Left ventricle myocardium inferior (tissue), 1 donor: ENCODE data around the gene EPHB2. TPM values are rescaled to one million over a fixed set of nuclear protein-coding genes. Genes with fewer than 3 reads are reported as not detected.

Experiments
- DNase-seq: peaks from one replicate; pipeline ENCODE4 v3.0.0-alpha.2; 2020
- H3K27ac ChIP-seq: fragments of 200-600 bp; replicated peaks from 2 replicates; pipeline ENCODE4 v1.8.0; 2021
- H3K27me3 ChIP-seq: fragments of 200-600 bp; 2 replicates; pipeline ENCODE4 v1.8.0; 2021; ENCODE audit warnings: low read depth
- H3K36me3 ChIP-seq: fragments of 200-600 bp; 2 replicates; pipeline ENCODE4 v1.8.0; 2021
- H3K4me1 ChIP-seq: fragments of 200-600 bp; 2 replicates; pipeline ENCODE4 v1.8.0; 2021
- H3K4me3 ChIP-seq: fragments of 200-600 bp; 2 replicates; pipeline ENCODE4 v1.8.0; 2021; ENCODE audit warnings: mild to moderate bottlenecking, moderate library complexity
- H3K9me3 ChIP-seq: fragments of 200-600 bp; replicated peaks from 2 replicates; pipeline ENCODE4 v1.8.0; 2021
- intact Hi-C: fragments of 100-400 bp; cut with micrococcal nuclease; formaldehyde crosslinking; loops from one replicate; pipeline ENCODE4 v1.11.0; 2022
- total RNA-seq: library from RNA; stranded (reverse); fragmentation: NEBNext Ultra II Directional; extraction: Animal tissue kit (Norgen Biotek cat#: 25700); gene quantifications from one replicate; pipeline ENCODE4 v1.2.1, GENCODE V29; 2021
- TF ChIP-seq, protein P1 (sequence below): fragments of 200-600 bp; IDR thresholded peaks from 2 replicates; pipeline ENCODE4 v1.8.0; 2021; ENCODE audit warnings: antibody characterized with exemption, mild to moderate bottlenecking, borderline replicate concordance
- donor health status: DM: no; HTN: yes; CAD: no; lungs with severe emphysema.

EPHB2 gene
- total RNA-seq, 1 donor from 2014 or later: 2.0 TPM

DNA sequence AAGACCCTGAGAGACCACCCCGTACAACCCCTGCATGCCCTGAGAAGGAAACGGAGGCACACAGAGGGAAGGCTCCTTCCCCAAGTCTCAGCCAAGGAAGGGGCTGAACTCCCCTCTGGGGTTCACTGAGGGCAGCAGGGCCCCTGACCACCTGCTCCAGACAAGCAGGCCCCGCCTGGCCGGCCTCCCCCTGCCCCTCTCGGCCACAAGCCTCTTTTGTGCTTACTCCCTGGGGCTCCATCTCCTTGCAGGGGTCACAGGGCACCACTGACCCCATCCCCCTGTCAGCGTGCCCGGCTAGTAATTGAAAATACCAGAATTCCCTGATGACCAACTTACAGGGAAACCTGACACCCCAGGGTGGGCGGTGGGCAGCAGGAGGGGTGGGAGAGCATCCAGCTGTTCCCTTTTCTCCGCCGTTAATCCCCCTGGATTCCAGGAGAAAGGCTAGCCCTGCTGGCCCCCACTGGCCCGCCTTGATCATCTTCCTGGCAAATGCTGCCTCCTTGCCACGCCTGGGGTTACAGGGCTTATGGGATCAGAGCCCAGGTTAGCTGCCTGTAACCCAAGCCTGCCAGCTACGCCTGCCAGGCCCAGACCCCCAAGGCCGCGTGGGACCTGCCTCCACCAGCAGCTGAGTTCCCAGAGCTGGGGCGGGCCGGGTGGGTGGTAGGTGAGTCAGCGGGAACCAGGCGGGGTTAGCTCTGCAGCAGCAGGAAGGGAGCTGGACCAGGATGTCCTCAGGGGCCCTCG lies 165.9 kb downstream of the EPHB2 start:
- Histone ChIP-seq H3K27ac (no peak overlapping the region), H3K4me3 (no peak overlapping the region), H3K36me3 (no peaks in the 10 kb centered on the region), H3K4me1 (no peaks in the 10 kb centered on the region), H3K9me3 (no peaks in the 10 kb centered on the region), H3K27me3 (peaks cover 58% of the 10 kb centered on the region)
- TF ChIP-seq, protein P1, sequence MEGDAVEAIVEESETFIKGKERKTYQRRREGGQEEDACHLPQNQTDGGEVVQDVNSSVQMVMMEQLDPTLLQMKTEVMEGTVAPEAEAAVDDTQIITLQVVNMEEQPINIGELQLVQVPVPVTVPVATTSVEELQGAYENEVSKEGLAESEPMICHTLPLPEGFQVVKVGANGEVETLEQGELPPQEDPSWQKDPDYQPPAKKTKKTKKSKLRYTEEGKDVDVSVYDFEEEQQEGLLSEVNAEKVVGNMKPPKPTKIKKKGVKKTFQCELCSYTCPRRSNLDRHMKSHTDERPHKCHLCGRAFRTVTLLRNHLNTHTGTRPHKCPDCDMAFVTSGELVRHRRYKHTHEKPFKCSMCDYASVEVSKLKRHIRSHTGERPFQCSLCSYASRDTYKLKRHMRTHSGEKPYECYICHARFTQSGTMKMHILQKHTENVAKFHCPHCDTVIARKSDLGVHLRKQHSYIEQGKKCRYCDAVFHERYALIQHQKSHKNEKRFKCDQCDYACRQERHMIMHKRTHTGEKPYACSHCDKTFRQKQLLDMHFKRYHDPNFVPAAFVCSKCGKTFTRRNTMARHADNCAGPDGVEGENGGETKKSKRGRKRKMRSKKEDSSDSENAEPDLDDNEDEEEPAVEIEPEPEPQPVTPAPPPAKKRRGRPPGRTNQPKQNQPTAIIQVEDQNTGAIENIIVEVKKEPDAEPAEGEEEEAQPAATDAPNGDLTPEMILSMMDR: no peak
- intact Hi-C loops: no loop called here
- no peak for DNase-seq

DNA sequence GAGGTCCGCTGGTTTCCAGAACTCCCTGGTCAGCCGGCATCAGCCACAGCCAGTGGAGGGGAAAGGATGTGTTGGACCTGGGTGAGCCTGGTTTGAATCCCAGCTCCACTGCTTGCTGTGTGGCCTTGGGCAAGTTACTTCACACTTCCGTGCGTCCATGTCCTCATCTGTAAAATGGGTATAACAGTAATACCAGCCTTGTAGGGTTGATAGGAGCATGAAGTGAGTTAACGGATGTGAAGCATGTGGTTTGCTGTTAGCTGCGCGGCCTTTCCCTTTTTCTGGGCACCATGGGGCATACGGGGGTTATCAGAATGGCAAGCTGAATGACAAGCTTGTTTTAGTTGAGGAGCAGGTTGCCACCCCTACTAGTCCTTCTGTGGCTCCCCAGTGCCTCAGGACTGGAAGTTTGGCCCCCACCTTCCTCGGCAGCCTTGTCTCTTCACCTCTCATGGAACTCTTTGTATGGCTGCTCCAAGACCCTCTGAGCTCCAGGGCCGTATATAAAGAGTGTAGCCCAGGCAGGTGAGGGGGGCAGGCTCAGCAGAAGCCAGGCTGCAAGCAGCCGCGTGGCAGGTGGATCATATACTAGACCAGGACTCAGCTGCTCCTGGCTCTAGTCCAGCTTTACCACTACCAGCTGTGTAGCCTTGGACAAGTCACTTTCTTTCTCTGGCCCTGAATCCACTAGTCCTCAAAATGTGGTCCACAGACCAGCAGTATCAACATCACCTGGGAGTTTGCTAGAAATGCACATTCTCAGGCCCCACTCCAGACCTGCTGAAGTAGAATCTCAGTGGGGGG lies 166.7 kb downstream of the EPHB2 start:
- TF ChIP-seq, protein P1: no peak
- H3K27ac ChIP-seq: no peak overlapping the region
- no peaks in the 10 kb centered on the region for H3K9me3 ChIP-seq
- no peak overlapping the region for H3K4me3 ChIP-seq
- H3K27me3 ChIP-seq: peaks cover 64% of the 10 kb centered on the region
- intact Hi-C loops: no loop called here
- no peak for DNase-seq
- H3K4me1 ChIP-seq: no peaks in the 10 kb centered on the region
- H3K36me3 ChIP-seq: no peaks in the 10 kb centered on the region

DNA sequence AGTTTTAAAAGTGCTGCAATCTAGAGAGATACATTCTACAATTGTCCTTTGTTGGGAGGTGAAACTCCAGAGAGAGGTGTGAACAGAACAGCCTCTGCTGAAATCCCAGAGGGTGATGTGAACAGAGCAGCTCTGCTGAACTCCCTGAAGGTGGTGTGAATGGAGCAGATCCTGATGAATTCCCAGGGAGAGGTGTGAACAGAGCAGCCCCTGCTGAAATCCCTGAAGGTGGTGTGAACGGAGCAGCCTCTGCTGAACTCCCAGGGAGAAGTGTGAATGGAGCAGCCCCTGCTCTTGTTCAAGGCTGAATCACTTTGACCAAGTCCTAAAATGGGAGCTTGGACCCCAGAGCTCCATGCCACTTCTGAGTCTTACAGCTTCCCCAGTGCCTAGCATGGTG lies 167.3 kb downstream of the EPHB2 start:
- DNase-seq: no peak
- H3K27me3 ChIP-seq: peaks cover 64% of the 10 kb centered on the region
- TF ChIP-seq, protein P1: no peak
- no peak overlapping the region for H3K4me3 ChIP-seq
- no peaks in the 10 kb centered on the region for H3K9me3 ChIP-seq
- H3K4me1 ChIP-seq: no peaks in the 10 kb centered on the region
- no peak overlapping the region for H3K27ac ChIP-seq
- intact Hi-C loops: no loop called here
- no peaks in the 10 kb centered on the region for H3K36me3 ChIP-seq

DNA sequence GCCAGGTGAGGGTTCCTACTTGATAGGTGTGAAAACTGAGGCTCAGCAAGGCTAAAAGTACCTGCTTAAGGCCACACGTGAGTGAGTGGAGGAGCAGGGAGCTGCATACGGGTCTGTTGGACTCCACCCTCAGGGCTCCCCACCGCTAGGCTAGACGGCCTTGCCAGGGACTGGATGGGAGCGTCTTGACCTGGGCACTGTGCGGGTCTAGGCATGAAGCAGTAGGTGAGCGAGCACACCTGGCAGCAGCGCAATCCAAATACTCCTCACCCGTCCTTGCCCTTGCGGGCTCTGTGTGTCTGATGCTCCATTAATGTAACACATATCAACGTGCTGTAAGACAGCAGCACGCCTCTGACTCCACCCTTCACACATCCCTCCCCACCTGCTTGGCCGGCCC lies 168.0 kb downstream of the EPHB2 start:
- no peak overlapping the region for H3K4me3 ChIP-seq
- no peaks in the 10 kb centered on the region for H3K4me1 ChIP-seq
- TF ChIP-seq, protein P1: no peak
- H3K27ac ChIP-seq: no peak overlapping the region
- H3K9me3 ChIP-seq: no peaks in the 10 kb centered on the region
- H3K27me3 ChIP-seq: peaks cover 67% of the 10 kb centered on the region
- H3K36me3 ChIP-seq: no peaks in the 10 kb centered on the region
- no peak for DNase-seq
- intact Hi-C loops: no loop called here

DNA sequence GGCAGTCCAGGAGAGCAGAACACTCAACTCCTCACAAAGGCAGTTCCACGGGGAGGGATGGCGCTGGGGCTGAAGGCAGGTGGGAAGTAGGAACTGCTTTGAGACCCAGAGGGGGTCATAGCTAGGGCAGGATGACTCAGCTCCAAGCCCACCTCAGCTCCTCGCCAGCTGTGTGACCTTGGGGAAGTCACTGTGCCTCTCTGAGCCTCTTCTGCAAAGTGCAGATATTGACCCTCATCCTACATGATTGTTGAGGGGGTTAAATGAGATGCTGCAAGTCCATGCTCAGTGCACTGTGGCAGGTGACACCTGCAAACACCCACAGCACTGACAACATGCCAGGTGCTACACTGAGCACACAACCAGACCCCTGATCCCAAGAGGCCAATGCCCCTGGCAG lies 168.8 kb downstream of the EPHB2 start:
- no peak for DNase-seq
- H3K4me3 ChIP-seq: no peak overlapping the region
- no peak overlapping the region for H3K27ac ChIP-seq
- TF ChIP-seq, protein P1: no peak
- H3K9me3 ChIP-seq: no peaks in the 10 kb centered on the region
- intact Hi-C loops: no loop called here
- H3K4me1 ChIP-seq: no peaks in the 10 kb centered on the region
- peaks cover 69% of the 10 kb centered on the region for H3K27me3 ChIP-seq
- no peaks in the 10 kb centered on the region for H3K36me3 ChIP-seq
